Ovary (tissue), 3 donors: ENCODE results near the gene PCTP.

Experiments
- CTCF ChIP-seq, 3 donors: fragments of 450-650 bp in 2 of 3; fragments of 200-600 bp in 1 of 3; IDR thresholded peaks; one replicate each; pipeline versions ENCODE4 v1.5.1 to v1.8.0; 2016 to 2022; ENCODE audit warnings: antibody characterized with exemption in 3 of 3, mild to moderate bottlenecking in 1 of 3
- EP300 ChIP-seq: sonication (generic); formaldehyde crosslinking; IDR thresholded peaks from one replicate; pipeline ENCODE4 v1.6.1; 2017; ENCODE audit warnings: antibody characterized with exemption
- donor health status: DM: no; HTN: no; CAD: no.

GRCh38 chr17:55785181-55785580 lies 34.3 kb downstream of the PCTP start:
- TF ChIP-seq EP300: no peak
- TF ChIP-seq CTCF (IDR thresholded peaks at IDR 0.05): no peak
